GM08714 (cell line): ENCODE results near the gene CEP70.

Experiments used
- H3K4me3 ChIP-seq: fragments of 200-500 bp; sonication (Bioruptor generic); 2 replicates; pipeline ENCODE4 v1.5.1; 2014; ENCODE audit warnings: mild to moderate bottlenecking, low read length, inconsistent platforms
- ZNF274 ChIP-seq: IDR thresholded peaks from 2 replicates; pipeline ENCODE4 v1.6.1; 2012; ENCODE audit warnings: mild to moderate bottlenecking, low read depth, low read length

Gene CEP70

GRCh38 chr3:138473391-138473790 lies 120.7 kb downstream of the CEP70 start:
- H3K4me3 ChIP-seq: no peak overlapping the region
- no peak for TF ChIP-seq ZNF274

- TF ChIP-seq ZNF274: no peak
- H3K4me3 ChIP-seq: no peak overlapping the region
Observed at GRCh38 chr3:138472141-138472825, 121.8 kb downstream of the CEP70 start.

GRCh38 chr3:138471481-138471880 lies 122.6 kb downstream of the CEP70 start:
- TF ChIP-seq ZNF274: no peak

GRCh38 chr3:138470687-138471086 lies 123.4 kb downstream of the CEP70 start:
- H3K4me3 ChIP-seq: no peak overlapping the region
- no peak for TF ChIP-seq ZNF274

More at GRCh38 chr3:138471481-138471880, 122.6 kb downstream of the CEP70 start:
- H3K4me3 ChIP-seq: no peak overlapping the region

GRCh38 chr3:138469874-138470273 lies 124.2 kb downstream of the CEP70 start:
- no peak for TF ChIP-seq ZNF274

GRCh38 chr3:138468886-138469285 lies 125.2 kb downstream of the CEP70 start:
- H3K4me3 ChIP-seq: no peak overlapping the region
- no peak for TF ChIP-seq ZNF274

More at GRCh38 chr3:138469874-138470273, 124.2 kb downstream of the CEP70 start:
- no peak overlapping the region for H3K4me3 ChIP-seq

GRCh38 chr3:138468451-138468850 lies 125.6 kb downstream of the CEP70 start:
- no peak for TF ChIP-seq ZNF274
- no peak overlapping the region for H3K4me3 ChIP-seq

GRCh38 chr3:138467931-138468330 lies 126.1 kb downstream of the CEP70 start:
- no peak for TF ChIP-seq ZNF274
- H3K4me3 ChIP-seq: no peak overlapping the region

- TF ChIP-seq ZNF274: no peak
- H3K4me3 ChIP-seq: no peak overlapping the region
Observed at GRCh38 chr3:138465925-138466324, 128.1 kb downstream of the CEP70 start.

GRCh38 chr3:138465451-138465850 lies 128.6 kb downstream of the CEP70 start:
- TF ChIP-seq ZNF274: no peak
- no peak overlapping the region for H3K4me3 ChIP-seq

- no peak for TF ChIP-seq ZNF274
- no peak overlapping the region for H3K4me3 ChIP-seq
Observed at GRCh38 chr3:138464491-138464860, 129.6 kb downstream of the CEP70 start.

- no peak overlapping the region for H3K4me3 ChIP-seq
- no peak for TF ChIP-seq ZNF274
Observed at GRCh38 chr3:138463724-138464490, 130.2 kb downstream of the CEP70 start.

- TF ChIP-seq ZNF274: no peak
Observed at GRCh38 chr3:138461896-138462295, 132.2 kb downstream of the CEP70 start.

GRCh38 chr3:138461246-138461645 lies 132.8 kb downstream of the CEP70 start:
- H3K4me3 ChIP-seq: no peak overlapping the region
- TF ChIP-seq ZNF274: no peak

More at GRCh38 chr3:138461896-138462295, 132.2 kb downstream of the CEP70 start:
- no peak overlapping the region for H3K4me3 ChIP-seq

- no peak overlapping the region for H3K4me3 ChIP-seq
- no peak for TF ChIP-seq ZNF274
Observed at GRCh38 chr3:138460536-138461205, 133.4 kb downstream of the CEP70 start.
